HUDEP-2 (cell line): ENCODE measurements around the gene H2AZ1.
"Not testable (repeated sequence)": the region's sequence is repeated elsewhere in the genome, so short reads cannot be mapped to it uniquely, and the experiment has no call there.

ENCODE experiments used
- DNase-seq, 76 experiments: peaks; one replicate each; lab custom pipeline; 2025; ENCODE audit not compliant: unreplicated experiment in 76 of 76; lab: John Stamatoyannopoulos, UW

Gene H2AZ1

GRCh38 chr4:99949999-99950912, at the start of gene H2AZ1:
TSS of gene H2AZ1 (minus strand) at chr4:99950275. CDS start at chr4:99950170, 105 bp downstream.
- peak; percentile 54 to 99 (median 95) for DNase-seq

GRCh38 chr4:99998062-99998867, 48.2 kb upstream of the H2AZ1 start:
- peak in 1 of 76 experiments; percentile 7 for DNase-seq

DNA sequence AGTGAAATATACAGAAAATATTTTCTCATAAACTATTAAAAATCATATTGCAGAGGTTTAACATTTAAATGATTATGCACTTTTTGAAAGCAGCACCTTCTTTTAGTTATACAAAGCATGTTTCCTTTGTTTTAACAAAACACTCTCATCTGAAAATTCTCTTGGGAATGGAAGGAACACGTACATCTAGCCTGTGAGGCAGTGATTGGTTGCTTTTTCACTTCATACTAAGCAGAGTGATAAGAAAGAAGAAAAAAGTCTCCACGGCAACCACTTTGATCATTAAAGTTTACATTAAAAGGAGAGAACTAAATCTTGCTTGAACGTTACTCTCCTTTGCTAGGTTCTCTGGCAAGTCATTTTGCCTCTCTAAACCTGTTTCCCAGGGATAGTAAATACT, 41.7 kb upstream of the H2AZ1 start:
- DNase-seq: no peak

GRCh38 chr4:99987681-99988080, 37.6 kb upstream of the H2AZ1 start:
- no peak for DNase-seq

- no peak for DNase-seq
Observed at GRCh38 chr4:99986792-99987191, 36.7 kb upstream of the H2AZ1 start.

DNA sequence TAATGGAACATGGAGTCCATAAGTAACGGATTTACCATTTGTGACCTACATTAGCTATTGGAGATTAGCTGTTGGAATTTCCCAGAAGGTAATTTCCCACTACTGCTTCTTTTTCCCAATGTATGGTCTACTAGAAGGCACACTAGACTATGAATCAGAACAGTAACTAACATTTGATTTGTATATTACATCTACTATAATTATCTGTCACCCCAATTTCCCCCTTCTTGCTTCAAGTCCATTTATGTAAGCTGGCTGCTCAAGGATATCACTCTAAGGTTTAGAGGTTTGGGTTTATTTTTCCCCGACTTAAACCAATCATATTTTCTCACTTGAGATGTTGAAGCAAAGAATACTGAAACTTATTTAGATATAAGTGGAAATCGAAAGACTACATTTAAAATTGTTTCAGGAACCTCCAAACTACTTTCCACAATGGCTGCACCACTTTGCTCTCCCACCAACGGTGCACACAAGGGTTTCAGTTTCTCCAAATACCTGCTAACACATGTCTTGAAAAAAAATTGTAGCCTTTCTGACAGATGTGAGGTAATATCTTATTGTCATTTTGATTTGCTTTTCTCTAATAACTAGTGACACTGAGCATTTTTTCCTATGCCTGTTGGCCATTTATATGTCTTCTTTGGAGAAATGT, 33.3 kb upstream of the H2AZ1 start:
- DNase-seq: no peak

DNA sequence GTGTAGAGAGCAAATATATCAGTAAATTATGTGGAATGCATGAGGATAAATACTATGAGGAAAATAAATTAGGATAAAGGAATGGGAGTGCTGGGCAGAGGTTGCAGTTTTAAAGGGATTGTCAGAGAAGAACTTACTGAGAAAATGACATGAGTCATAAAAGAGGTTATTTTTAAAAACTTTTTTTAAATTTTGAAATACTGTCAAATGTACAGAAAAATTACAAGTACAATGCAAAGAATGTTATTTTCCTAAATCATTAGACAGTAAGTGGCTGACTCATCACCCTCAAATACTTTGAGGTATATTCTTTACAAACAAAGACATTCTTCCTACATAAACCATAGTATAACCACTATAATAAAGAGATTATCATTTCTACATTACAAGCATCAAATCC, 29.8 kb upstream of the H2AZ1 start:
- no peak for DNase-seq

DNA sequence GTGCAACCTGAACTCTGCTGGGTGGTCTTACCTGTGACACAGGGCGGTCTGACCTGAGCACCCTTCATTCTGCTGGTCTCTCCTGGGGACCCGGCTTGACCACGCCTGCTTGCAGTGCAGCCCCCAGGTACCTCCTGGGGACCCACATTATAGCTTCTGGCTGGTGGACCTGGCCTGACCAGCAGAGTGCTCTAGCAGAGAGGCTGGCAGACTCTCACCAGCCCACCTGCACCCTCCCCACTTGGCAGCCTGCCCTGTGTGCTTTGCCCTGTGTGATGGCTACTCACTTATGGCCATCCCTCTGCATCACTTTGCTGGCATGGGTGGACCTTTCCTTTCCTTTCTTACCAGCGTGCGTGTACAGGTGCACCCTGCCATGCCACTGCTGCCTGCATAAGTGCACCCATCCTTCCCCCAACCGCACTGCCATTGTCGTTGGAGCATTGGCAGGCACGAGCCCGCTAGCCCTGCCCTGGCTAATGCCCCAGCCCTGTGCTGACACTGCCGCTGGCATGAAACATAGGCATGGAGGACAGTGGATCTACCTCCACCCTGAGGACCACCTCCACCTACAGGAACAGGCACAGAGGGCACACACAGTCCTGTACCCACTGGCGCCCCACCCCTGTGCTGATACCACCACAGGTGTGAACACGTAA, 21.5 kb upstream of the H2AZ1 start:
- DNase-seq: no peak

DNA sequence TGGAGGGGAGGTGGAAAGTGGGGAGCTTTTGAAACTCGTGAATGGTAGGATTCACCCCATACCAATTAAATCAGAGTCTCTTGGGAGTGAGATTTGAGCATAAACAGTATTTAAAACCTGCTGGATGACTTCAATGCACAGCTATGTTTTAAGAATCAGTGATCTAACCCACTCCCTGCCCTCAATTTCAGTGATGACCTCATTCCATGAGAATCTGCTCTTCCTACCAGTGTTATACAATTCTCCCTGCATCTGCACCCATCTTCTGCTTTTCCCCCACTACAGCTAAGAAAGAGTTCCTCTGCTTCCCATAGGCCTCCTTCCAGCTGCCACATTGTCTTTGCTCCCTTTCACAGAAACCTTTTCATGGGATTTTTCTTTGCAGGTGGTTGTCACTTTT, 18.3 kb upstream of the H2AZ1 start:
- no peak for DNase-seq

GRCh38 chr4:99966692-99967091, 16.6 kb upstream of the H2AZ1 start:
- DNase-seq: no peak

GRCh38 chr4:99965674-99966350, 15.7 kb upstream of the H2AZ1 start:
- no peak for DNase-seq

DNA sequence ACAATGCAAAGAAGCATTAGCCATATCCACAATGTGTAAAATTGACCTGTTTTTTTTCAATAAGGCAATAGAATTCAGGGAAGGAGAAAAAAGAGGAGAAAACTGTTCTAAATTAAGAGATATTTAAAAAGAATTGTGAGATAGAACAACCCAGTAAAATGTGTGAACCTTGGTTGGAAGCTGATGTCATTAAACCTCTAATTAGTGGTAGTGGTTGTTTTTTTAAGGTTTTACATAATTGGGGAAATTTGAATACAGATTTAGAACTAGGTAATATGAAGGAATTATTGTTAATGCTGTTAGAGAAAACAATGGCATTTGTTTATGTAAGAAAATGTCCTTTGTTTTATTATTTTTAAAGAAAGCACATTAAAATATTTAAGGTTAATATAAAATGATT, 15.1 kb upstream of the H2AZ1 start:
- no peak for DNase-seq

DNA sequence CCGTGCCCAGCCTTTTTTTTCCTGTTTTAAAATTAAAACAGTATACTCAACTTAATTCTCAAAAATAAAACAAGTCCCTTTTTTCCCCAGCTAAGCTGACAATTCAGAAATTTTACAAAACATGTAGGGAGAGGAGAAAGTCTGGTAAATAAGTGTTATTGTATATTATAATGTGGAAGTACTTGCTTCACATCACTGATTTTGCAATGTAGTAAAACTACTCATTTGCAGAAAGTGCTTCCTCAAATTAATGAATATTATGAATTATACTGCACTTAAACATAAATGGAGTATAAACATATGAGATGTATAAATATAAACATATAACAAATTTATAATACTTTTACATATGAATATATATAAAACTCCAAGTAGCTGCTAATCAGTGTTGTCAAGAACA, 11.6 kb upstream of the H2AZ1 start:
- DNase-seq: no peak

- DNase-seq: no peak
Observed at GRCh38 chr4:99960648-99961047, 10.6 kb upstream of the H2AZ1 start.

- DNase-seq: not testable (repeated sequence)
Observed at GRCh38 chr4:99958207-99958606, 8.1 kb upstream of the H2AZ1 start.

DNA sequence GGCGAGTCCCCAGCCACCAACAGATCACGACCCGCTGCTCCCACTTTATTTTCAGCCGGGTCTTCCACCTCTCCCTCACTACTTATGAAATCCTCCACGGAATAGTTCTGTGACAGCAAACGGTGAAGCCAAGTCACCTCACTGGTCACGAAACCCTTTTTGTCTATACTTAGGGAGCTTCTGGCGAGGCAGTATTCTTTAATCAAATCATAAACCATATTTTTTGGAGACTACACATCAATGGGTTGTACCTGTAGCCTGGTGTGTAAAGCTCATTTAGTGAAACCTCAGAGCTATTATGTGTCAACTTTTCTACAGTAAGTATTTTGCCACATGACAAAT, 809 bp upstream of the H2AZ1 start:
- peak in 1 of 76 experiments; percentile 19 for DNase-seq

DNA sequence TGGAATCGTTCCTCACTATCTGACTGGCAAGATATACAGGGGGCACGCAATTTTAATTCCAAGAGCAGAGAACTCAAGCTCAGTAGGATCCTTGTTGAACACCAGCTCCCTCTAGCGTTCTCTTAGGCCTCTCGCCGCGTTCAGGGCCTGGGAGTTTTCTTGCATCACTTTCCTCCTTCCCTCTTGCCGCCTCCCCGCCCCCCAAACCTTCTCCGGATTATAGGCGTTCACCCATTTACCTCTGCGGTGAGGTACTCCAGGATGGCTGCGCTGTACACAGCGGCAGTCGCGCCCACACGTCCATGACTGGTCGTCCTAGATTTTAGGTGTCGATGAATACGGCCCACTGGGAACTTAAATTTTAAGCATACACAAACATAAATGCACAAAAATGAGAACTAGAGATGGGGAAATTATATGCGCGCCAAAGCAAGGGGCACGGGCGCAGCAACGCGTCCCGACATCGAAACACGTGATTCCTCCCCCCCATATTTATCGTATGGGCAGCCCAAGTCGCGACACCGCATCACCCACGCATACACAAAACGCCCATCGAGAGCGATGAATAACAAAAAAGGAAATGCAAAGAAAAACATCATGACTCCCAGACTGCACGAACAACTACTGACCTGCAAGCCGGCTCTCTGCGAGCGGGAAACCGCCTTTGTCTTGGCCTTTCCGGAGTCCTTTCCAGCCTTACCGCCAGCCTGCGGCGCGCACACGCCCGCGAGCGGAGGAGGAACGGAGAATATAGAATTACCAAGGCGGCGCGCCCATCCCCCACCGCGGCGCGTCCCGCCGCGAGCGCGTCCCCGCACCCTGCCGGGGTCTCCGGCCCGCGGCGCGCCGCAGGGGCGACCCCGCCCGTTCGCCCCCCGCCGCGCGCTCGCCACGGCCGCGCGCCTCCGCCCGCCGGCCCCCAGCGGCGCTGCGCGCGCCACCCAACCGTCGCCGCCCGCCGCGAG, 759 bp downstream of the H2AZ1 start:
- peak in 75 of 76 experiments; percentile 15 to 91 (median 81) for DNase-seq

- peak in 2 of 76 experiments; percentile 1 to 5 for DNase-seq
Observed at GRCh38 chr4:99947608-99948007, 2.5 kb downstream of the H2AZ1 start.

DNA sequence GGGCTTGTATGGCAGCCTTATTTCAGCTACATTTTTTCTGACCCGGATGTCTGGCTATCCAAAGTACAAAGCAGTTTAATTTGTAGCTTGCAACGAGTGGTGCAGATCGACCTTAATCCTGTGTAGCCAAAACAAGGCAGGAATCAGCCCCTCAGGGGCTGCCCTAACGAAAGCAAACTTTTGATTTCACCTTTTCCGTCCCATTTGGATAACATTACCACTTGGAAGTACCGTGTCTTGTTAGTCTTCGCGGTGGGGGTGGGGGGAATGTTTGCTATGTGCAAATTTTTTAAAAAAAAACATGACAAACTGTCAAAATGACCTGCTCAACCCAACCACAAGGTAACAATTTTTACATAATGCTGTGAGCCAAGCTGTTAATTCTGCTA, 2.9 kb downstream of the H2AZ1 start:
- DNase-seq: peak in 1 of 76 experiments; percentile 1
